HG02981 (cell line): ENCODE data around the gene CTRL.
"Not testable (repeated sequence)": the region's sequence is repeated elsewhere in the genome, so short reads cannot be mapped to it uniquely, and the experiment has no call there.

Experiments
- ATAC-seq: cut with Tn5 transposase; IDR thresholded peaks from one replicate; pipeline ENCODE4 v1.9.1; 2021; ENCODE audit warnings: mild to moderate bottlenecking, moderate library complexity; ENCODE audit not compliant: unreplicated experiment

CTRL gene

DNA sequence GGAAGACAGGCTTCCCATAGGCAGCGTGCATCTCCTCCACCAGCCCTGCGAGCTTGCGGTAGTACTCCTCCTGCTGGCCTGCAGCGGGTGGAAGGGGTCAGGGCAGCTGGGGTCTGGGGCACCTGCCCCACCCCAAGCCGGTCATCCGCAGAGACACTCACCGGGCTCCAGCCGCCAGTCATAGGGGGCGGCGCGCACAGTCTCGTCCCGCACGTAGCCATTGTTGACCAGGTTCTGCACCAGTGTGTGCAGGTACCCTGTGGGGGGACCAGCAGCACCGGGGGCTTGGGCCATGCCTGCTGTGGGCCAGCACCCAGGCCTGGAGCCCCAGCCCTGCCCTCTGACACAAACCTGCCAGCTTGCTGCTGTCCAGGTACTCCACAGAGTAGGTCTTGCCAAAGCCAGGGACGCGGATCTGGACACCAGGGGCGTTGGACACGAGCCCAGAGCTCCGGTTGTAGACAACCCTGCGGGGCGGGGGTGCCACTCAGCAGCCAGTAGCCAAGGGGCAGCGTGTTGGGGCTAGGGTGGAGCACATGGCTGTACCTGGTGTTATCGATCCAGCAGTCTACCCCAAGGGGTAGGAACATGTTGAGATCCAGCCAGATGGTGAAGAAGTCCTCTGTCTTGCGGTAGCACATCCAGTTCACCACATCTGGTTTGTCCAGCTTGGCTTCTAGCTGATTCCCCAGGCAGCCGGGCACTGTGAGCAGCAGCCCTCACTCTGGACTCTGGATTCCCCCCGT, 11.0 kb upstream of the CTRL start:
- no peak for ATAC-seq

GRCh38 chr16:67942200-67942509, 10.5 kb upstream of the CTRL start:
- ATAC-seq, result no peak

GRCh38 chr16:67941469-67942199, 10.0 kb upstream of the CTRL start:
- ATAC-seq, result no peak

- no peak for ATAC-seq
These were observed 8.9 kb upstream of the CTRL start for GRCh38 chr16:67940446-67941089.

GRCh38 chr16:67939507-67940445, 8.1 kb upstream of the CTRL start:
- ATAC-seq, result no peak

DNA sequence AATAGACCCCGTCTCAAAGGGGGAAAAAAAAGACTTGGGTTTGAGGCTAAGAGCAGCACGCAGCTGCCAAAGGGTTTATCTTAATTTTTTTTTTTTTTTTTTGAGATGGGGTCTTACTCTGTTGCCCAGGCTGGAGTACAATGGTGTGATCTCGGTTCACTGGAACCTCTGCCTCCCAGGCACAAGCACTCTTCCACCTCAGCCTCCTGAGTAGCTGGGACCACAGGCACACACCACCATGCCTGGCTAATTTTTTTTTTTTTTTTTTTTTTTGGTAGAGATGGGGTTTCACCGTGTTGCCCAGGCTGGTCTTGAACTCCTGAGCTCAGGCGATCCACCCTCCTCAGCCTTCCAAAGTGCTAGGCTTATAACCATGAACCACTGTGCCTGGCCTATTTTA, 6.1 kb upstream of the CTRL start:
- not testable (repeated sequence) for ATAC-seq

DNA sequence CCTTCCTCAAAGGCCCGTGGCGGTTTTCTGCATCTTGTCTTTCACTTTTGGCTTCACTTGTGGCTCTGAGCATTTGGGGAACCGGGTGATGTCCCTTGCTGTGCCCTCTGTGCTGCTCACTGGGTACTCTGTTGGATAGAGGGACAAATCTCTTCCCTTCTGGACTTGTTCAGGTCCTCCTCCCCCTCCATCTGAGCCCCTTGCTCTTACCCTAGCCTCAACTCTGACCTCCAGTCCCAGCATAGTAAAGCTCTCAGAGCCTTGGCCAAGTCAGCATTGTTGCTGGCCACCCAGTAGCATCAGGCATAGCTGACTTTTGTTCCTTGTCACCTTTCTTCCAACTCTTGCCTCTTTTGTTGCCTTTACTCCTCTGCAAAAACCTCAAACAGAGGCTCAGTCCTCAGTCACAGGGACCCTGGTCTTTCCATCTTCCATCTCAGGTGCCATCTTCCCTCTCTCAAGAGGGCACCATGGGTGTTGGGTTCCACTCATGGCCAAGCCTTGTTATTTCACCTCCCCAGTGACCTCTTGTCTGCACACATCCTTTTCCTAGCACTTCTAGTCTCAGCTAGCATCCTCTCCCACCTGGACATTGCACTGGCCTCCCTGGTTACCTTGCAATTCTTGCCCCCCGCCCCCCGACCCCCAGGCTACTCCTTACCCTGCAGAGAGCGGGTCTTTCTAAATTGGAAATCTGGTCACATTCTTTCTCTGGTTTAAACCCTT, 5.4 kb upstream of the CTRL start:
- peak; percentile 51 for ATAC-seq

DNA sequence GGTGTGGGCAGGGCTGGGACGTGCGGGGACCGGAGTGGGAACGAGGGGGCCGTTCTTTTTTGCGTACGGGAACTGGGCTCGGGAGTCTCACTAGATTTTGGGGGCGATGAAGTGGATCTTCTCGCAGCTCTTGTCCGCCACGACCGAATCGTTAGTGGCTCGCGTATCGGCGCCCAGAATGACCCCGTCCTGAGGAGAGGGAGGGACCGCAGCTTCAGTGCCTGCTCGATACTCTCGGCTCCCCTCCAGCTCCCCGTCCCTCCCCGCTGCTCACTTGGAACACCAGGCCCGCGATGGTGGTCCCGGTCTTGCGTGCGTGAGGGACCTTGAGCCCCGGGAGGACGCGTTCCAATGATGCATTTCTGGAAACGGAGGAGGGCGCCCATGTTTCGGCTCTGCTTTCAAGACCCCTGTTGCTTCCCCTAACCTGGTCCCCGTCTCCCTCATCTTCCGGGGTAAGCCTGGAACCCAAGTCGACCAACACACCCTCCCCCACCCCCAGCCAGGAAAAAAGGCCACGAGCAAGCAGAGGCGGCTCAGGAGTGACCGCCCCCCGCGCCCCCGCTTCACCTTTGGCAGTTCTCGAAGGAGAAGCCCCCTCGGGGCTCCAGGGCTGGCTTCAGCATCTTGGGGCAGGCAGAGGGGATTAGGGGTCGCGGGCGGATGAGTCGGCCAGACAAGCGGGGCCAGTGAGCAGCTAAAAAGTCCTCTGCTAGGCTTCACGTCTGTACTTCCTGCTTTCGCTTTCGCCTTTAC, 4.6 kb upstream of the CTRL start, which contains the start of gene PSMB10:
PSMB10 (minus strand) TSS at position 727 of the 756 bp plus-strand sequence; CDS start at position 626, 101 bp downstream.
- ATAC-seq, result no peak

DNA sequence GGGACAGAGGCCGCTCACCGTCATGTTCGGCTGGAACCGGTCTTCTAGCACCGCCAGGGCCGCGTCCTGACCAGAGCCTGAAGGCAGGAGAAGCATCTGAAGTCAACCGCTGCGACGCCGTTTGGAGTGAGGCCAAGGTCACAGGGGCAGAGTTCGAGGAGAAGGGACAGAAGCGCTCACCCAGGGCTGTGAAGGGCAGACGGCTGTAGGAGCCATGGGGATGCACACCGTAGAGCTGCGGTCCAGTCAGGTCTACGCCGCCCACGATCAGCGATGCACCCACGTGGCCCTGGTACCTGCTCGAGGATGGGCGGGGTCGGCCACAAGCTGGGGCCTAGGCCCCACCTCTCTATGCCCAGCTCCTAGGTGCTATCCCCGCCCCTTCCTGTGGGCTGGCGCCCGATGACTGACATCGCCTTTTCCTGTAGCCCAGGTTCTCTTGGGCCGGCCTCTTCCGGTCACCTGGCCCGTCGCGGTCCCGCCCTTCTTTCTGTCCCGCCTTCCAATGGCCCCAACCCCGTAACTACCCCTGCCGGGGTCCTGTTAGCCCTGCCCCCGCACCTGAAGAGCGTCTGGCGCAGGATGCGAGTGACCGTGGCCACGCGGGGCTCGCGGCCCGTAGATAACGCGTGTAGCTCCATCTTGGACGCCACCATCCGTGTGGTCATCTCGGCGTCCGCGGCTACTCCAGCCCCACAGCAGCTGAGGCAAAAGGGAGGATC, 3.9 kb upstream of the CTRL start:
- peak; percentile 89 for ATAC-seq

DNA sequence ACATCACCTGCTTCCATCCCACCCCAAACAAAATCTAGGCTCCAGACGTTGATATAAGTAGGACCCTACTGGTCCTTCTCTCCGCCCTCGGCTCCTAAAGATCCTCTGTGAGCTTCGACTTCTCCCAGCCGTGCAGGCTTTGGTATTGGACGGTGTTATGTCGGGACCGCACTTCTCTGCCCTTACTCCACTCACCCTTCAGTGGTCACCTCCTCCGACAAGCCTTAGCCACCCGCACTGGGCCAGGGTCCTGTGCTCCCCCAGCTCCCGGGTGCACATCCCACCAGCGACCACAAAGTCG, 3.4 kb upstream of the CTRL start:
- no peak for ATAC-seq

- no peak for ATAC-seq
These were observed 2.8 kb upstream of the CTRL start for GRCh38 chr16:67934306-67935100.

GRCh38 chr16:67933805-67934204, 2.1 kb upstream of the CTRL start:
- no peak for ATAC-seq

DNA sequence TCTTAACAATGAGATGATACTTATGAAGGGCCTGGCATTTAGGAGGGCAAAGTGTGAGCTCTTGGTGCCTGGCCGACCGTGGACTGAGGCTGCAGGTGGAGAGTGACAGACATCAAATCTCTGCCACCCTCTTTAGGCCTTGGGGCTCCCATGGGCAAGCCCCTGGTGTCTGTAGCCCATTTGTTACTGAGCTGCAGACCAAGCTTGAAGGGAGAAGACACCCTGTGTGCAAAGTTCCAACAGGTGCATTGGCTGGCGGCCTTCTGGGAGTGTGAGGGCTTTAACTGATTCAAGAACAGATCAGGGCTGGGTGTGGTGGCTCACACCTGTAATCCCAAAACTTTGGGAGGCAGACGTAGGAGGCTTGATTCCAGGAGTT, 789 bp upstream of the CTRL start:
- ATAC-seq, result no peak

GRCh38 chr16:67930678-67931211, 917 bp downstream of the CTRL start:
- no peak for ATAC-seq

DNA sequence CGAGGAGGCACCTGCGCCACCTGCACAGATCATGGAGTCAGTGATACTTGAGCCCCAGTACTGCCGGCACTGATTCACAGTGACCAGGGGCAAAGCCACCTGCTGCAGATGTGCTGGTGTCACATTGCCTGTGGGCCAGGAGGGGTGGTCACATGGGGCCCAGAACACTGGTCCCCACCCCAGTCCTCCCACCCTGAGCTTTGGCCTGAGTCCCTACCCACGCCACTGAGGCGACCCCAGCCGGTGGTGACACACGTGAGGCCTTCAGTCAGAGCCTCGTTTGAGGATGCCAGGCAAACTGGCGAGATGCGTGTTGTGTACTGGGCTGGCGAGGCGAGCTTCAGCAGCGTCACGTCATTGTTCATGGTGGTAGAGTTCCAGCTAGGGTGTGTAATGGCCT, 1.5 kb downstream of the CTRL start:
- ATAC-seq, result no peak

DNA sequence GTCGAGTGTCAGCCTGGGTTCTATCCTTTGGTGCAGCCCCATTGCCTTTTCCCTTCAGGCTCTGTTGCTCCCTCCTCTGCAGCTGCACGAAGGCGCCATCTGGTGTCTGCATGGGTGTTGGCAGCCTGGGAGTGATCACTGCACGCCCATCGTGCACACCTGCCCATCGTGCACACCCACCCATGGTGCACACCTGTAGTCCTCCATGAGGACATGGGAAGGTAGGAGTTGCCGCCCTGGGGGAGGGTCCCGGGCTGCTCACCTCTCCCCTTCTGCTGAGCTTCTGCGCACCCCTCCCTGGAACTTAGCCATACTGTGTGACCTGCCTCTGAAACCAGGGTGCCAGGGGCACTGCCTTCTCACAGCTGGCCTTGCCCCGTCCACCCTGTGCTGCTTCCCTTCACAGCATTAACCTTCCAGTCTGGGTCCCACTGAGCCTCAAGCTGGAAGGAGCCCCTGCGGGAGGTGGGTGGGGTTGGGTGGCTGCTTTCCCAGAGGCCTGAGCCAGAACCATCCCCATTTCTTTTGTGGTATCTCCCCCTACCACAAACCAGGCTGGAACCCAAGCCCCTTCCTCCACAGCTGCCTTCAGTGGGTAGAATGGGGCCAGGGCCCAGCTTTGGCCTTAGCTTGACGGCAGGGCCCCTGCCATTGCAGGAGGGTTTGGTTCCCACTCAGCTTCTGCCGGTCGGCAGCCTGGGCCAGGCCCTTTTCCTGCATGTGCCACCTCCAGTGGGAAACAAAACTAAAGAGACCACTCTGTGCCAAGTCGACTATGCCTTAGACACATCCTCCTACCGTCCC, 2.9 kb downstream of the CTRL start:
- peak; percentile 55 for ATAC-seq

- no peak for ATAC-seq
These were observed 3.5 kb downstream of the CTRL start for GRCh38 chr16:67928147-67928546.
